ENCODE results near the gene SIRT5.

Gene SIRT5

GRCh38 chr6:13560651-13561044, 13.8 kb upstream of the SIRT5 start:
- H3K27me3 ChIP-seq = peaks cover 0 to 8% of the 10 kb centered on the region in 2 donors
- no peaks in the 10 kb centered on the region for H3K4me1 ChIP-seq
- H3K36me3 ChIP-seq = no peaks in the 10 kb centered on the region
- H3K4me3 ChIP-seq = no peak overlapping the region
- no peaks in the 10 kb centered on the region for H3K9me3 ChIP-seq
- intact Hi-C loops (cut with DNase I; ENCODE audit: low total_unique reads) = no loop called here
- no peak for TF ChIP-seq CTCF (IDR thresholded peaks at IDR 0.05)
- no peak overlapping the region for H3K27ac ChIP-seq
- DNase-seq = no peak

GRCh38 chr6:13561624-13562267, 12.7 kb upstream of the SIRT5 start:
- Histone ChIP-seq H3K27ac (no peak overlapping the region), H3K36me3 (no peaks in the 10 kb centered on the region), H3K27me3 (peaks cover 0 to 14% of the 10 kb centered on the region in 2 donors), H3K9me3 (no peaks in the 10 kb centered on the region), H3K4me1 (no peaks in the 10 kb centered on the region), H3K4me3 (no peak overlapping the region)
- intact Hi-C loops (cut with DNase I; ENCODE audit: low total_unique reads) = no loop called here
- no peak for TF ChIP-seq CTCF (IDR thresholded peaks at IDR 0.05)
- peak in 1 of 2 donors; percentile 54 for DNase-seq

- intact Hi-C loops (cut with DNase I; ENCODE audit: low total_unique reads) = no loop called here
- Histone ChIP-seq H3K27ac (no peak overlapping the region), H3K4me3 (no peak overlapping the region), H3K4me1 (no peaks in the 10 kb centered on the region), H3K9me3 (no peaks in the 10 kb centered on the region), H3K36me3 (no peaks in the 10 kb centered on the region), H3K27me3 (peaks cover 0 to 14% of the 10 kb centered on the region in 2 donors)
- TF ChIP-seq CTCF (IDR thresholded peaks at IDR 0.05) = no peak
- DNase-seq = no peak
Observed at GRCh38 chr6:13563009-13563408, 11.4 kb upstream of the SIRT5 start.

- DNase-seq = no peak
- Histone ChIP-seq H3K27ac (no peak overlapping the region), H3K27me3 (peaks cover 0 to 18% of the 10 kb centered on the region in 2 donors), H3K4me3 (no peak overlapping the region), H3K9me3 (no peaks in the 10 kb centered on the region), H3K4me1 (no peaks in the 10 kb centered on the region), H3K36me3 (no peaks in the 10 kb centered on the region)
- no peak for TF ChIP-seq CTCF (IDR thresholded peaks at IDR 0.05)
- intact Hi-C loops (cut with DNase I; ENCODE audit: low total_unique reads) = no loop called here
Observed at GRCh38 chr6:13565921-13566320, 8.5 kb upstream of the SIRT5 start.

GRCh38 chr6:13566500-13566899, 7.9 kb upstream of the SIRT5 start:
- peaks cover 0 to 18% of the 10 kb centered on the region in 2 donors for H3K27me3 ChIP-seq
- intact Hi-C loops (cut with DNase I; ENCODE audit: low total_unique reads) = no loop called here
- no peak overlapping the region for H3K4me3 ChIP-seq
- no peak overlapping the region for H3K27ac ChIP-seq
- no peaks in the 10 kb centered on the region for H3K36me3 ChIP-seq
- H3K9me3 ChIP-seq = no peaks in the 10 kb centered on the region
- H3K4me1 ChIP-seq = no peaks in the 10 kb centered on the region
- no peak for TF ChIP-seq CTCF (IDR thresholded peaks at IDR 0.05)
- DNase-seq = no peak

GRCh38 chr6:13568970-13569369, 5.4 kb upstream of the SIRT5 start:
- DNase-seq = no peak
- Histone ChIP-seq H3K4me3 (no peak overlapping the region), H3K36me3 (no peaks in the 10 kb centered on the region), H3K9me3 (no peaks in the 10 kb centered on the region), H3K27me3 (peaks cover 0 to 18% of the 10 kb centered on the region in 2 donors), H3K27ac (no peak overlapping the region), H3K4me1 (peaks cover 0 to 8% (median 5%) of the 10 kb centered on the region in 4 donors)
- intact Hi-C loops (cut with DNase I; ENCODE audit: low total_unique reads) = no loop called here
- no peak for TF ChIP-seq CTCF (IDR thresholded peaks at IDR 0.05)

All from tibial artery (tissue), 4 donors.